GM23248 (cell line): ENCODE measurements around the gene RALY. TPM values are rescaled to one million over a fixed set of nuclear protein-coding genes. Genes with fewer than 3 reads are reported as not detected.

Experiments used
- DNase-seq: peaks from one replicate; pipeline ENCODE4 v3.0.0-alpha.2; 2015
- H2AFZ ChIP-seq: fragments of 200-600 bp; sonication (generic); 2 replicates; pipeline ENCODE4 v1.6.1; 2016; ENCODE audit warnings: antibody characterized with exemption
- H3F3A ChIP-seq: fragments of 200-600 bp; sonication (generic); 2 replicates; pipeline ENCODE4 v1.6.1; 2016; ENCODE audit warnings: mild to moderate bottlenecking, antibody characterized with exemption, mixed run types; ENCODE audit not compliant: insufficient read depth
- H3K27ac ChIP-seq: fragments of 200-600 bp; sonication (generic); 2 replicates; pipeline ENCODE4 v1.5.1; 2016; ENCODE audit warnings: mild to moderate bottlenecking
- H3K27me3 ChIP-seq: fragments of 200-600 bp; sonication (generic); replicated peaks from 2 replicates; pipeline ENCODE4 v1.6.1; 2016; ENCODE audit warnings: mild to moderate bottlenecking; ENCODE audit not compliant: insufficient read depth
- H3K36me3 ChIP-seq: fragments of 200-600 bp; sonication (generic); 2 replicates; pipeline ENCODE4 v1.6.1; 2016; ENCODE audit warnings: low read depth, mild to moderate bottlenecking
- H3K4me1 ChIP-seq: fragments of 200-600 bp; sonication (generic); 2 replicates; pipeline ENCODE4 v1.6.1; 2016; ENCODE audit warnings: mild to moderate bottlenecking; ENCODE audit not compliant: insufficient read depth
- H3K4me2 ChIP-seq: fragments of 200-600 bp; sonication (generic); one replicate; pipeline ENCODE4 v1.6.1; 2016; ENCODE audit warnings: mild to moderate bottlenecking; ENCODE audit not compliant: unreplicated experiment
- H3K4me3 ChIP-seq: fragments of 200-600 bp; sonication (generic); 2 replicates; pipeline ENCODE4 v1.5.1; 2016; ENCODE audit warnings: mild to moderate bottlenecking
- H3K79me2 ChIP-seq: fragments of 200-600 bp; sonication (generic); 2 replicates; pipeline ENCODE4 v1.6.1; 2016; ENCODE audit warnings: mild to moderate bottlenecking; ENCODE audit not compliant: insufficient read depth
- H3K9ac ChIP-seq: fragments of 200-600 bp; sonication (generic); 2 replicates; pipeline ENCODE4 v1.6.1; 2016; ENCODE audit warnings: mild to moderate bottlenecking
- H3K9me2 ChIP-seq: fragments of 200-600 bp; sonication (generic); 2 replicates; pipeline ENCODE4 v1.6.1; 2016; ENCODE audit warnings: mixed run types, mild to moderate bottlenecking, moderate library complexity; ENCODE audit not compliant: insufficient read depth
- H3K9me3 ChIP-seq: fragments of 200-600 bp; sonication (generic); one replicate; pipeline ENCODE4 v1.6.1; 2017; ENCODE audit warnings: low read depth
- H4K20me1 ChIP-seq: fragments of 200-600 bp; sonication (generic); 2 replicates; pipeline ENCODE4 v1.6.0; 2016; ENCODE audit not compliant: insufficient read depth
- EZH2 ChIP-seq: fragments of 200-600 bp; sonication (generic); IDR thresholded peaks from 2 replicates; pipeline ENCODE4 v1.6.1; 2018; ENCODE audit warnings: antibody characterized with exemption, mild to moderate bottlenecking; ENCODE audit not compliant: insufficient read depth, poor library complexity, severe bottlenecking
- EZH2phosphoT487 ChIP-seq: fragments of 200-600 bp; sonication (generic); IDR thresholded peaks from 2 replicates; pipeline ENCODE4 v1.6.1; 2018; ENCODE audit warnings: antibody characterized with exemption, moderate library complexity, mild to moderate bottlenecking, low read depth; ENCODE audit not compliant: insufficient read depth
- WGBS, 2 experiments: methylation state at CpG; one replicate each; pipeline ENCODE4 v1.1.6; 2015 to 2017; ENCODE audit warnings: low lambda C conversion rate in 2 of 2, low coverage in 1 of 2; ENCODE audit errors: missing lambda C conversion rate in 2 of 2; 5-methylcytosine and 5-hydroxymethylcytosine counted together
- in situ Hi-C: fragments of 300-500 bp; cut with MboI; formaldehyde crosslinking; loops from 2 replicates; pipeline ENCODE4 v1.15.0; 2020
- polyA plus RNA-seq: library from polyadenylated mRNA; unstranded; fragments of >200 nt; fragmentation: Nextera tagmentation; extraction: Ambion mirVana; gene quantifications from 2 replicates; pipeline ENCODE4 v1.2.1, GENCODE V29; 2016
- total RNA-seq: library from RNA; depleted of rRNA; stranded (reverse); fragments of >200 nt; shearing (Covaris generic); gene quantifications from 2 replicates; pipeline ENCODE4 v1.2.3, GENCODE V29; 2014

The RALY gene
- total and polyA plus RNA-seq, 2 experiments from 2014 or later = 66.3 to 107 TPM

- peak; percentile 76 for DNase-seq
- in situ Hi-C loops = no loop called here
These were observed 71.5 kb downstream of the RALY start for GRCh38 chr20:34065260-34065659.

GRCh38 chr20:34066476-34067090 lies 72.9 kb downstream of the RALY start:
- Histone ChIP-seq H3K4me2 (no peak overlapping the region), H3K27ac (no peak overlapping the region), H3K79me2 (peaks cover 66% of the 10 kb centered on the region), H3K9me3 (no peaks in the 10 kb centered on the region), H3K9ac (no peak overlapping the region), H3K9me2 (no peaks in the 10 kb centered on the region), H3K36me3 (no peaks in the 10 kb centered on the region), H3K27me3 (no peaks in the 10 kb centered on the region), H2AFZ (no peak overlapping the region), H3K4me1 (peaks cover 51% of the 10 kb centered on the region), H3F3A (peaks cover 49% of the 10 kb centered on the region), H3K4me3 (no peak overlapping the region), H4K20me1 (peaks cover 7% of the 10 kb centered on the region; the same call in 1 of the 2 replicates)
- in situ Hi-C loops = no loop called here
- peak; percentile 43 for DNase-seq
- TF ChIP-seq EZH2phosphoT487 (no peak), EZH2 (no peak)
- 78 to 81% methylated on average over 3 of the region's 3 CpGs for WGBS, 2 experiments

More at GRCh38 chr20:34065260-34065659, 71.5 kb downstream of the RALY start:
- peaks cover 67% of the 10 kb centered on the region for H3K79me2 ChIP-seq
- peaks cover 58% of the 10 kb centered on the region for H3K4me1 ChIP-seq
- no peaks in the 10 kb centered on the region for H3K27me3 ChIP-seq
- H3K9ac ChIP-seq = no peak overlapping the region
- peaks cover 60% of the 10 kb centered on the region for H3F3A ChIP-seq
- H3K9me2 ChIP-seq = no peaks in the 10 kb centered on the region
- H3K4me2 ChIP-seq = peak overlapping the region; percentile 26
- H3K9me3 ChIP-seq = no peaks in the 10 kb centered on the region
- peaks cover 7% of the 10 kb centered on the region; the same call in 1 of the 2 replicates for H4K20me1 ChIP-seq
- no peak overlapping the region for H2AFZ ChIP-seq
- 65 to 71% methylated on average over 2 of the region's 2 CpGs for whole genome bisulfite sequencing, 2 experiments
- H3K27ac ChIP-seq = peak overlapping the region; percentile 21; the same call in 1 of the 2 replicates
- TF ChIP-seq EZH2 (no peak), EZH2phosphoT487 (no peak)
- no peak overlapping the region for H3K4me3 ChIP-seq
- no peaks in the 10 kb centered on the region for H3K36me3 ChIP-seq

GRCh38 chr20:34068001-34068400 lies 74.3 kb downstream of the RALY start:
- Histone ChIP-seq H3K27me3 (no peaks in the 10 kb centered on the region), H3K4me2 (no peak overlapping the region), H2AFZ (no peak overlapping the region), H3K9ac (no peak overlapping the region), H3K4me3 (no peak overlapping the region), H3K36me3 (no peaks in the 10 kb centered on the region), H3K4me1 (peaks cover 39% of the 10 kb centered on the region), H3K27ac (no peak overlapping the region), H3K9me3 (no peaks in the 10 kb centered on the region), H4K20me1 (peaks cover 7% of the 10 kb centered on the region; the same call in 1 of the 2 replicates), H3K79me2 (peaks cover 74% of the 10 kb centered on the region), H3K9me2 (no peaks in the 10 kb centered on the region), H3F3A (peaks cover 36% of the 10 kb centered on the region)
- WGBS, 2 experiments = 73 to 97% methylated on average over 1 of the region's 1 CpG
- TF ChIP-seq EZH2phosphoT487 (no peak), EZH2 (no peak)
- DNase-seq = no peak
- in situ Hi-C loops = no loop called here

- H3K27ac ChIP-seq = no peak overlapping the region
- peaks cover 3% of the 10 kb centered on the region; the same call in 1 of the 2 replicates for H4K20me1 ChIP-seq
- H3K9ac ChIP-seq = no peak overlapping the region
- WGBS, 2 experiments = 28 to 29% methylated on average over 7 of the region's 7 CpGs
- peaks cover 75% of the 10 kb centered on the region for H3K79me2 ChIP-seq
- H3K36me3 ChIP-seq = no peaks in the 10 kb centered on the region
- TF ChIP-seq EZH2phosphoT487 (no peak), EZH2 (no peak)
- no peaks in the 10 kb centered on the region for H3K27me3 ChIP-seq
- DNase-seq = peak; percentile 88
- no peaks in the 10 kb centered on the region for H3K9me3 ChIP-seq
- in situ Hi-C loops = loop anchor here (10.0 kb wide), 1 partner anchor 205 kb away; no protein-coding TSS in a partner anchor
- peaks cover 22% of the 10 kb centered on the region; the same call in 1 of the 2 replicates for H3F3A ChIP-seq
- no peak overlapping the region for H2AFZ ChIP-seq
- no peak overlapping the region for H3K4me2 ChIP-seq
- H3K4me1 ChIP-seq = peaks cover 28% of the 10 kb centered on the region
- H3K4me3 ChIP-seq = no peak overlapping the region
- H3K9me2 ChIP-seq = no peaks in the 10 kb centered on the region
These were observed 75.8 kb downstream of the RALY start for GRCh38 chr20:34069341-34070078.
